GM12892 (cell line): Measurements from ENCODE around the gene SLC9A9.

Experiments used
- POLR2A ChIP-seq: IDR thresholded peaks from 2 replicates; pipeline ENCODE4 v1.6.1; 2011; ENCODE audit warnings: low read depth, low read length, control low read depth
- TAF1 ChIP-seq: IDR thresholded peaks from 2 replicates; pipeline ENCODE4 v1.6.1; 2011; ENCODE audit warnings: low read depth, mild to moderate bottlenecking, control low read depth, low read length, borderline replicate concordance

DNA sequence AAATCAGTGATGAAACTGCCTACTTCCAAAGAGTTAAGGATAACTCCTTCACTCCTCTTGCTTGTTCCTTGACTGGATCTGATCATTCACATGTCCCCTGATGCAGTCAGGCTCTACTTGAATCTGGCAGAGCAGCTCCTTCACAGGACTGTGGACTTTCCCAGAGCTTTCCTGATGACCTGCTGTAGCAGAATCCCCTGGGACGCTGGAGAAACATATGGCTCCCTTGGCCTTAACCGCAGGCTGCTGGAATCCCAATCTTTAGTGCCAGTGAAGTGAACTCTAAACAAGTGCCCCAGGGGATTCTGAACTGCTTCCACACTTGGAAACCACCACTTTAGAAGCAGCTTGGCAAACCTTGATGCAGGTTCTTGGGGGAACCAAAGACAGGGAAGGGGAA is 510.9 kb downstream of the SLC9A9 start:
- no peak for TF ChIP-seq POLR2A
- no peak for TF ChIP-seq TAF1
